Measurements from ENCODE around the gene FADS1.

FADS1 gene

DNA sequence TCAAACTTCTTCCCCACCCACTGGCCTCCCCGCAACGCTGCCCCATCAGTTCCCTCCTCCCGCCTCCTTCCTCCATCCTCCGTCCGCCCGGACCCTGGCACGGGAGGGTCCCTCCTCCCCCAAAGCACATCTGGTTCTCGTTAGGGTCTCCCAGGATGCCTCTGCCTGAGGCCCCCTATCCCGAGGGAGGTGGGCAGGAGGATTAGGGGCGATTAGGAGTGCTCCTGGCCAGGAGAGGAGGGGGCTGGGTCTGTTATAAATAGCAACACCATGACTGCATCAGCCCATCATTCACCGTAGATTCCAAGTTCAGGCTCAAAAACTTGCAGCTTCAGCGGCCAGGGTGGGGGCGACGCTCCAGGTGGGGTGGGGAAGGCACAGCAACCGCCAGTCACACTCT, 54.0 kb downstream of the FADS1 start:
- in situ Hi-C loops (cut with HindIII; ENCODE audit: low sequenced_read_pairs): no loop called here
- TF ChIP-seq, protein P1, sequence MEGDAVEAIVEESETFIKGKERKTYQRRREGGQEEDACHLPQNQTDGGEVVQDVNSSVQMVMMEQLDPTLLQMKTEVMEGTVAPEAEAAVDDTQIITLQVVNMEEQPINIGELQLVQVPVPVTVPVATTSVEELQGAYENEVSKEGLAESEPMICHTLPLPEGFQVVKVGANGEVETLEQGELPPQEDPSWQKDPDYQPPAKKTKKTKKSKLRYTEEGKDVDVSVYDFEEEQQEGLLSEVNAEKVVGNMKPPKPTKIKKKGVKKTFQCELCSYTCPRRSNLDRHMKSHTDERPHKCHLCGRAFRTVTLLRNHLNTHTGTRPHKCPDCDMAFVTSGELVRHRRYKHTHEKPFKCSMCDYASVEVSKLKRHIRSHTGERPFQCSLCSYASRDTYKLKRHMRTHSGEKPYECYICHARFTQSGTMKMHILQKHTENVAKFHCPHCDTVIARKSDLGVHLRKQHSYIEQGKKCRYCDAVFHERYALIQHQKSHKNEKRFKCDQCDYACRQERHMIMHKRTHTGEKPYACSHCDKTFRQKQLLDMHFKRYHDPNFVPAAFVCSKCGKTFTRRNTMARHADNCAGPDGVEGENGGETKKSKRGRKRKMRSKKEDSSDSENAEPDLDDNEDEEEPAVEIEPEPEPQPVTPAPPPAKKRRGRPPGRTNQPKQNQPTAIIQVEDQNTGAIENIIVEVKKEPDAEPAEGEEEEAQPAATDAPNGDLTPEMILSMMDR (IDR thresholded peaks at IDR 0.05; ENCODE audit: low read depth, low read length, missing control alignments): no peak
- no peak for DNase-seq (ENCODE audit: low read depth)
- no peak overlapping the region for H3K4me3 ChIP-seq (ENCODE audit: low read depth, low read length)

DNA sequence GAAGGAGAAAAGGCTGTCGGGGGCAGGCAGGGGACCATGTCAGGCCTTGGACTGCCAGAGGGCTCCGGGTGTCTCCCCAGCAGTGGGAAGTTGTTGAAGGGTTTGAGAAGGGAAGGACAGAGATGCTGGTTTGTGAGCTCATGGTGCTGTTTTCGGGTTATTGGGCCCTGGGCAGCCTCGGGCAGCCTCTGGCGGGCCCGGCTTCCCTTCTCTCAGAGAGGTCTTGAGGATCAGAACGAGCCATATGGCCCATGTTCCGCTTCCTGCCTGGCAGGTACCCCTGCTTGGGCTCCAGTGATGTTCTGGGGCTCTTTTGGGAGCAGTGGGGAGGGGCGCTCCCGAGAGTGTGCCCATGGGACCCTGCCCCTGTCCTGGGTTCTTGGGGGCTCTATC, 54.6 kb downstream of the FADS1 start:
- no peak overlapping the region for H3K4me3 ChIP-seq (ENCODE audit: low read depth, low read length)
- TF ChIP-seq, protein P1 (IDR thresholded peaks at IDR 0.05; ENCODE audit: low read depth, low read length, missing control alignments): no peak
- in situ Hi-C loops (cut with HindIII; ENCODE audit: low sequenced_read_pairs): no loop called here
- DNase-seq (ENCODE audit: low read depth): no peak

DNA sequence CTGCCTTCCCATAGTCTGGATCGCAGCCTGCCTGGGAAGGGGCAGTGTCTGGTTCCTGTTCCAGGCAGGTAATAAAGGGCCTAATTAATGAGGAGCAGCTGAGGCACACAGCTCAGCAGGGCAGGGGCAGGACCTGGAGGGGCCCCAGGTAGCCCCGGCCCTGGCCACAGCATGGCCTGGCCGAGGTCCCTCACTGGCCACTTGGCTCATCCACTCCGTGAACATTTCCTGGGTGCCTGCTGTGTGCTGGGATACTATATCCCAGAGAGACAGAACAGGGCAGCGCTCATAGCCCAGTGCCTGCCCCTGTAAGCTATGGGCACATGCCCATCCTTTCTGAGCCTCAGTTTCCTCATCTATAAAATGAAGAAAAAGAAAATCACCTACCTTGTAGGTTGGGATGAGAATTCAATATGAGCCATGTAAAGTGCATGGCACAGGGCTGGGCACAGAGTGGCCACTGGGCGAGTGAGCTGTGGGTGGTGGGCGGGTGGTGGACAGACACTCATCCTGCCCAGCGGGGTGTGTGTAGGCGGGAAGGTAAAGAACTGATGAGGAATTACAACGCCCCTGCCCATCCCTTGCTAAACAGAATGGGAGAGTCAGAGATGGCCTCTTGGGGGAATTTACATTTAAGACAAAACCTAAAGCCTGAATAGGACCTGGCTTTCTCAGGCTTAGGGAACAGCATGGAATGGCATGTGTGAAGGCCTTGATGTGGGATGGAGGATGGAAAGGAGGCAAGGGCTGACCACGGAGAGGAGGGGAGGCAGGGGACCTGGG, 55.2 kb downstream of the FADS1 start:
- in situ Hi-C loops (cut with HindIII; ENCODE audit: low sequenced_read_pairs): no loop called here
- no peak overlapping the region for H3K4me3 ChIP-seq (ENCODE audit: low read depth, low read length)
- DNase-seq (ENCODE audit: low read depth): no peak
- TF ChIP-seq, protein P1 (IDR thresholded peaks at IDR 0.05; ENCODE audit: low read depth, low read length, missing control alignments): no peak

DNA sequence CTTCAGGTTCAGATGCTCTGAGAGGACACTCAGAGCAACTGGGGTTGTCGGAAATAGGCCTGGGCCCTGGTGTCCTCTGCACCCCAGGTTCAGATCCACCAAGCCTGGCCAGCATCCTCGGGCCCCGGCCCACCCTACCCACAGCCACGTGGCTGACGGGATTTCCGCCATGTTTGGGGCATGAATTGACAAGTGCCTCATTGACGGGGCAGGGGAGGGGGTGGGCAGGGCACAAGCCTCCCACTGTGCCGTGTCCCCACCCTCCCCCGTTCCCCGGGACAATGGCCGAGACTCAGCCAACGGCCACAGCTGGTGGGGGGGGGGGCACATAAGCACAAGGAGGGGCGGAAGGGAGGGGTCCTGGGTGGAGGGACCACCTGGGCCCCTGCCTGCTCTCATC, 55.9 kb downstream of the FADS1 start:
- in situ Hi-C loops (cut with HindIII; ENCODE audit: low sequenced_read_pairs): no loop called here
- TF ChIP-seq, protein P1 (IDR thresholded peaks at IDR 0.05; ENCODE audit: low read depth, low read length, missing control alignments): no peak
- no peak for DNase-seq (ENCODE audit: low read depth)
- H3K4me3 ChIP-seq (ENCODE audit: low read depth, low read length): no peak overlapping the region

DNA sequence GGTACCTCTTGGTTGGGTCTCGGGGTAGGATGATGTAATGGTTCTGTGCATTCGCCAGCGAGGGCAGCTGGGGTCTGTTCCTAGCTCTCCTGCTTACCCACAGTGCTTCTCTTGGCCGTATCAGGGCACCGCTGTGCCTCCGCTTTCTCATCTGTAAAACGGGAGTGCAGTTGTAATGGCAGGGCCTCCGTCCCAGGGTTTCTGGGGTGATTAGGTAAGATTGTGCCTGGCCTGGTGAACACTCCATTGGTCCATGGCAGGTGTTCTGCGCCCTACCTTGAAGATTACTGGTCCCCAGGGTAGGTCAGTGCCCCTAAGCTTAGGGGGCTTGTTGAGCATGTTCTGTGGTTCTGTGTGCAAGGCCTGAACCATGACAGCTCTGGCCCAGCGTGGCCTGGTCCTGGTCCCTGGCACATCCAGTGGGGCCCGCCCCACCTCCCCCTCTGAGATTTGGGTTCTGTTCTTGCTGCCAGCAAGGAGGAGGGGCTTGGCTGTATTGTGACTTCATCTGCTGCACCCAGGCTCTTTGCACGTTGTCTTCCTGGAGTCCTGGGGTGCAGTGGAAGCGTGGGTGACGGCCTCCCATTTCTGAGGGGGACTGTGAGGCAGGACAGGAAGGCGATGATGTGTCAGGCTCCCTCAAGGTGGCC, 59.5 kb downstream of the FADS1 start:
- in situ Hi-C loops (cut with HindIII; ENCODE audit: low sequenced_read_pairs): no loop called here
- H3K4me3 ChIP-seq (ENCODE audit: low read depth, low read length): no peak overlapping the region
- TF ChIP-seq, protein P1 (IDR thresholded peaks at IDR 0.05; ENCODE audit: low read depth, low read length, missing control alignments): no peak
- DNase-seq (ENCODE audit: low read depth): no peak

DNA sequence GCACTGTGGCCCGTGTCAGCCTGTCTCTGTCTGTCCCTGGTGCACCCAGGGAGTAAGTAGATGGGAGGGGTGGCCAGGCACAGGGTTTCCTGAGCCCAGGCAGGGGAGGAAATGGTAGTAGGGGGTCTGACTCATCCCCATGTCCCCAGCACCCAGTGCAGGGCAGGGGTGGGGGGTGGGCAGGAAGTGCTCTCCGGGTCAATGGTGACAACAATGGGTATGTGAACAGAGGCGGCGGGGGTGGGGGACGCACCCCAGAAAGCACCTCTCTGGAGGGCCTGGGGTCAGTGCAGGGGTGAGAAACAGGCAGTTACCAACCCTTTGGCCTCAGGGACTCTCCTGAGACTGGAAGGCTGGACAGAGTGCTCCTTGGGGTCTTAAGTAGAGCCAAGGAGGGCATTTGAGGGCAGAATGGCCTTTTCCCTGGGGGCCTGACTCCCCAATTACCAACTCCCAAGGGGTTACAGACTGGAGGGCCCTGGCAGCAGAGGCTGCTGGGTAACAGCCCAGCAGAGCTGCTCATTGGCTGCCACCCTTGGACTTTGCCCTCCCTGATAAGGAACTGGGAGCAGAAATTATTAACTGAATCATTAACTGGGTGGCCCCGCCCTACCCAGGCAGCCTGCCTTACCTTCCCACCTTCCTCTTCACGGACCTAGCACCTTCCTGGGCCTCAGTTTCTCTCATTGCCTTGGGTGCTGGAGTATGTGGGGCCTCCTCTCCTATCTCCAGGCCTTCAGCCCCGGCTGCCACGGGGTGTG, 60.2 kb downstream of the FADS1 start:
- no peak overlapping the region for H3K4me3 ChIP-seq (ENCODE audit: low read depth, low read length)
- no peak for DNase-seq (ENCODE audit: low read depth)
- TF ChIP-seq, protein P1 (IDR thresholded peaks at IDR 0.05; ENCODE audit: low read depth, low read length, missing control alignments): no peak
- in situ Hi-C loops (cut with HindIII; ENCODE audit: low sequenced_read_pairs): no loop called here
